K562 (cell line): Measurements from ENCODE around the gene CDC25B.

ENCODE experiments used
- BRD4 ChIP-seq: fragments of 200-600 bp; sonication (generic); IDR thresholded peaks from 2 replicates; pipeline ENCODE4 v1.6.1; 2017; ENCODE audit warnings: inconsistent platforms
- CTCF ChIP-seq, 3 experiments: IDR thresholded peaks in 2 of 3; conservative IDR thresholded peaks in 1 of 3; 2 replicates each; pipeline ENCODE4 v1.5.1; 2011 to 2012; ENCODE audit warnings: low read length in 3 of 3, mild to moderate bottlenecking in 3 of 3, control low read depth in 2 of 3, improper control_type of control experiment in 1 of 3, inconsistent platforms in 1 of 3, low read depth in 1 of 3, mixed read lengths in 1 of 3, moderate library complexity in 1 of 3; ENCODE audit not compliant: insufficient read depth in 2 of 3
- FOXP1 ChIP-seq: sonication (generic); formaldehyde crosslinking; IDR thresholded peaks from 2 replicates; pipeline ENCODE4 v1.8.0; 2022; ENCODE audit warnings: mild to moderate bottlenecking, missing genetic modification reagents
- MAZ ChIP-seq, 2 experiments: fragments of 450-650 bp in 1 of 2; sonication (generic) in 1 of 2; formaldehyde crosslinking; IDR thresholded peaks in 1 of 2; conservative IDR thresholded peaks in 1 of 2; 2 replicates each; pipeline versions ENCODE4 v1.4.0 to v1.5.0; 2020; ENCODE audit warnings: mild to moderate bottlenecking in 1 of 2, missing genetic modification reagents in 1 of 2
- NRF1 ChIP-seq, 2 experiments: fragments of 450-650 bp; IDR thresholded peaks in 1 of 2; conservative IDR thresholded peaks in 1 of 2; 2 replicates each; pipeline ENCODE4 v1.6.1; 2014; ENCODE audit warnings: mild to moderate bottlenecking in 2 of 2
- POLR2G ChIP-seq: fragments of 200-400 bp; formaldehyde crosslinking; IDR thresholded peaks from 2 replicates; pipeline ENCODE4 v1.6.1; 2017; ENCODE audit warnings: low read depth, mild to moderate bottlenecking, antibody characterized with exemption, low read length, moderate library complexity
- ZBTB33 ChIP-seq: sonication (generic); formaldehyde crosslinking; IDR thresholded peaks from 2 replicates; pipeline ENCODE4 v1.8.1; 2023; ENCODE audit warnings: mild to moderate bottlenecking, missing genetic modification reagents
- TF ChIP-seq, protein P1 (sequence below): fragments of 250-450 bp; sonication (Bioruptor Pico); IDR thresholded peaks from 2 replicates; pipeline ENCODE4 v1.5.1; 2021; ENCODE audit warnings: mild to moderate bottlenecking
- TF ChIP-seq, protein P2 (sequence below): sonication (generic); formaldehyde crosslinking; IDR thresholded peaks from 2 replicates; pipeline ENCODE4 v1.8.0; 2022; ENCODE audit warnings: mild to moderate bottlenecking, low read depth, missing genetic modification reagents

GRCh38 chr20:3847429-3847940 lies 51.4 kb downstream of the CDC25B start:
- TF ChIP-seq ZBTB33 (CRISPR knock-in tag), result no peak
- TF ChIP-seq, protein P1, sequence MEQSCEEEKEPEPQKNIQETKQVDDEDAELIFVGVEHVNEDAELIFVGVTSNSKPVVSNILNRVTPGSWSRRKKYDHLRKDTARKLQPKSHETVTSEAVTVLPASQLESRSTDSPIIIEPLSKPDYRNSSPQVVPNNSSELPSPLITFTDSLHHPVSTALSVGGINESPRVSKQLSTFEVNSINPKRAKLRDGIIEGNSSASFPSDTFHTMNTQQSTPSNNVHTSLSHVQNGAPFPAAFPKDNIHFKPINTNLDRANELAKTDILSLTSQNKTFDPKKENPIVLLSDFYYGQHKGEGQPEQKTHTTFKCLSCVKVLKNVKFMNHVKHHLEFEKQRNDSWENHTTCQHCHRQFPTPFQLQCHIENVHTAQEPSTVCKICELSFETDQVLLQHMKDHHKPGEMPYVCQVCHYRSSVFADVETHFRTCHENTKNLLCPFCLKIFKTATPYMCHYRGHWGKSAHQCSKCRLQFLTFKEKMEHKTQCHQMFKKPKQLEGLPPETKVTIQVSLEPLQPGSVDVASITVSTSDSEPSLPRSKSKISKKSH (CRISPR knock-in tag), result no peak
- no peak for TF ChIP-seq MAZ (CRISPR knock-in tag; conservative IDR thresholded peaks at IDR 0.05 in 1 of 2, IDR thresholded peaks at IDR 0.05 in 1 of 2)
- TF ChIP-seq FOXP1 (CRISPR knock-in tag), result no peak; the same call in 1 of the 2 replicates
- no peak for TF ChIP-seq BRD4
- TF ChIP-seq CTCF (IDR thresholded peaks at IDR 0.05 in 2 of 3, conservative IDR thresholded peaks at IDR 0.05 in 1 of 3; ENCODE audit: insufficient read depth in 2 of 3, low read depth in 1 of 3, low read length in 3 of 3), result no peak
- no peak for TF ChIP-seq NRF1 (conservative IDR thresholded peaks at IDR 0.05 in 1 of 2, IDR thresholded peaks at IDR 0.05 in 1 of 2)
- TF ChIP-seq POLR2G, result no peak
- TF ChIP-seq, protein P2, sequence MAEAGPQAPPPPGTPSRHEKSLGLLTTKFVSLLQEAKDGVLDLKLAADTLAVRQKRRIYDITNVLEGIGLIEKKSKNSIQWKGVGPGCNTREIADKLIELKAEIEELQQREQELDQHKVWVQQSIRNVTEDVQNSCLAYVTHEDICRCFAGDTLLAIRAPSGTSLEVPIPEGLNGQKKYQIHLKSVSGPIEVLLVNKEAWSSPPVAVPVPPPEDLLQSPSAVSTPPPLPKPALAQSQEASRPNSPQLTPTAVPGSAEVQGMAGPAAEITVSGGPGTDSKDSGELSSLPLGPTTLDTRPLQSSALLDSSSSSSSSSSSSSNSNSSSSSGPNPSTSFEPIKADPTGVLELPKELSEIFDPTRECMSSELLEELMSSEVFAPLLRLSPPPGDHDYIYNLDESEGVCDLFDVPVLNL (CRISPR knock-in tag), result 0 out of 2 replicates have a peak, but pooled peaks have one; percentile 27
